ENCODE measurements around the gene ZFYVE1.

ZFYVE1 gene

DNA sequence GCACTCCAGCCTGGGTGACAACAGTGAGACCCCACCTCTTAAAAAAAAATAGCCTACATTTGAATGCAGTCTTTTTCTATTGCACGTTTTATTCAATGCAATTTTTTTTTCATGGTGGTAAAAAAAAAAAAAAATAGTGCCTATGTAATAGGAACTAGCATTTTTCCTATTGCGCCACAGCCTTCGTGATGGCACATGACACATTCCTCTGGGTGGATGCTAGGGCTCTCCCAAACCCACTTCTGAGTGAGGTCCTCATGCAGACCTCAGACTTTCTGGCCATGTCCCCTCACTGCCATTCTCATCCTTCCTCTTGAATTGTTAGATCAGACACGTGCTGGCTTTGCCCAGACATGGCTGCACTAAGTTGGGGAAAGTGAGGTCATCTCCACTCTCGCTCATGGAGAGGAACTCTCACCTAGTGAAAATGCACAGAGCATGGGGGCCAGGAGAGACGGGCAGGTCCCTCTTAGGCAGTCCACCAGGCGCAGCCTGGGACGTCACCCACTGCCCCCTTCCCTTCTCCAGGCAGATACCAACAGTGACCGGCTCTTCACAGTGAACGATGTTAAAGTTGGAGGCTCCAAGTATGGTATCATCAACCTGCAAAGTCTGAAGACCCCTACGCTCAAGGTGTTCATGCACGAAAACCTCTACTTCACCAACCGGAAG is 81.4 kb downstream of the ZFYVE1 start:
- no peak overlapping the region for H3K4me3 ChIP-seq (replicated peaks; ENCODE audit: low read depth, low read length)
- no peak for DNase-seq (ENCODE audit: extremely low read depth, low read depth)
- TF ChIP-seq, protein P1, sequence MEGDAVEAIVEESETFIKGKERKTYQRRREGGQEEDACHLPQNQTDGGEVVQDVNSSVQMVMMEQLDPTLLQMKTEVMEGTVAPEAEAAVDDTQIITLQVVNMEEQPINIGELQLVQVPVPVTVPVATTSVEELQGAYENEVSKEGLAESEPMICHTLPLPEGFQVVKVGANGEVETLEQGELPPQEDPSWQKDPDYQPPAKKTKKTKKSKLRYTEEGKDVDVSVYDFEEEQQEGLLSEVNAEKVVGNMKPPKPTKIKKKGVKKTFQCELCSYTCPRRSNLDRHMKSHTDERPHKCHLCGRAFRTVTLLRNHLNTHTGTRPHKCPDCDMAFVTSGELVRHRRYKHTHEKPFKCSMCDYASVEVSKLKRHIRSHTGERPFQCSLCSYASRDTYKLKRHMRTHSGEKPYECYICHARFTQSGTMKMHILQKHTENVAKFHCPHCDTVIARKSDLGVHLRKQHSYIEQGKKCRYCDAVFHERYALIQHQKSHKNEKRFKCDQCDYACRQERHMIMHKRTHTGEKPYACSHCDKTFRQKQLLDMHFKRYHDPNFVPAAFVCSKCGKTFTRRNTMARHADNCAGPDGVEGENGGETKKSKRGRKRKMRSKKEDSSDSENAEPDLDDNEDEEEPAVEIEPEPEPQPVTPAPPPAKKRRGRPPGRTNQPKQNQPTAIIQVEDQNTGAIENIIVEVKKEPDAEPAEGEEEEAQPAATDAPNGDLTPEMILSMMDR (IDR thresholded peaks at IDR 0.05; ENCODE audit: low read depth, low read length, missing control alignments), result no peak

DNA sequence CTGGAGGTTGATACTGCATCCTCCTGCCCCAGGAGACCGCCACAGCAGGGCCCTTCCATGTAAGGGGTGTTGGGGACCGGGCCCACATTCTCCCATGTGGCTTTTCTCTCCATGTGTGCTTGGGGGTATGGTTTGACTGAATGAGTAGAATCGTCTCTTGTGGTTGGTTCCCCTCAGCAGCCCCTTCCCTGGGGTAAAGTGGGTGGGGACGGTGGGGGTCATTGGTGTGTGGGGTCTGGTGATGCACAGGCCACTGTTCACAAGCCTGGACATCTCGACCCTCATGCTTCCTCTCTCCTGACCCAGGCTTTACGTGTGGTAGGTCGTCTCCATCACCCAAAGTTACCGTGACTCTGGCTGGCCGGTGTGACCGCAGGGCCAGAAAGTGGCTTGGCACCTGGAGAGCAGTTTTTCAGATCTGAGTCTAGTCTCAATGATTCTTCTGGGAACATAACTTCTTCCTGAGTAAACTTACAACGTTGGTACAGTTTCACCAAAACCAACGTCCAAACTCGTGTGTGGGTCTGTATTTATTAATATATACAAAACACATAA is 83.0 kb downstream of the ZFYVE1 start:
- no peak for DNase-seq (ENCODE audit: extremely low read depth, low read depth)
- TF ChIP-seq, protein P1 (IDR thresholded peaks at IDR 0.05; ENCODE audit: low read depth, low read length, missing control alignments), result no peak
- H3K4me3 ChIP-seq (replicated peaks; ENCODE audit: low read depth, low read length), result no peak overlapping the region

DNA sequence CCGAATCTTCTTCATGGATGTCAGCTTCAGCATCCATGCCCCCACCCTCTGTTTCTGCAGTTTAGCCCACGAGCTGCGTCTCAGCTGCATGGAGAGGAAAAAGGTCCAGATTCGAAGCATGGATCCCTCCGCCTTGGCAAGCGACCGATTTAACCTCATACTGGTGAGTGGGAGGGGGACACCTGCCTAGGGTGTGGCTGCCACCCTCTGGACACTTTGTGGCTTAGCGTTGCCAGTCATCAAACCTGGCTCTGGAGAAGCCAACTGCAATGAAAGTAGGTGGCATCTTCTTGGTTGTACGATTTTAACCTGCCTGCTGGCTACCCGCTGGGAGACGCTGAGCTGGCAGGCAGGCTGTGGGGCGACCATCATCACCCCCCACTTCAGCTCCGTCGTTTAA is 84.0 kb downstream of the ZFYVE1 start:
- TF ChIP-seq, protein P1 (IDR thresholded peaks at IDR 0.05; ENCODE audit: low read depth, low read length, missing control alignments), result no peak
- DNase-seq (ENCODE audit: extremely low read depth, low read depth), result no peak

DNA sequence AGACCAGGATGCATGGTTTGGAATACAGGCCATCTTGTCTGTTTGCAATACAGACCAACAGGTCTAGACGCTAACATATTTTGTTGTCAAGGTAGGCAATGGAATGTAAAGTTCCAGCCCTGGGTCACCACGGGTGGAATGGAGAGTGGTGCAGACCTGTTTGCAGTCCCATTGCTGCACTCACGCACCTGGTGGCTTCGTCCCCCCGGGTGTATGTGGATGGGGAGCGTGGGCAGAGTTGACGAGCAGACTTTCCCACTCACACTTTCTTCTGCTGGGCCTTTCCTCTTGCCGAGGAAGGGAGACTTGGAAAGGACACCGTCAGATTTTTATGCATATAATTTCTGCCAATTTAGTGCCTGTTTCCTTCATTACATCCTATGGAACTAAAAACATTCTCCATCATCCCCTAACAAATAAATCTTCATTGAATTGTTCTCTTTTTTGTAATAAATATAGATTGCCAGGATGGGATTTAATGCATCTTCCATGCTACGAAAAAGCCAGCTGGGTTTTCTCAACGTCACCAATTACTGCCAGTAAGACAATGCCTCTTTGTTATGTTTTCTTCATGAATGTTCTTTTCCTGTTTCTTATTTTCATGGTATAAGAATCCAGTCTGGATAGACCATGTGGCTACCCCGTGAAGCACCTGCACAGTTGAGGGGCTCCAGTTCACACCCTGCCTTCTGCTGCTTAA is 85.5 kb downstream of the ZFYVE1 start:
- DNase-seq (ENCODE audit: extremely low read depth, low read depth), result no peak
- H3K4me3 ChIP-seq (replicated peaks; ENCODE audit: low read depth, low read length), result no peak overlapping the region
- TF ChIP-seq, protein P1 (IDR thresholded peaks at IDR 0.05; ENCODE audit: low read depth, low read length, missing control alignments), result no peak

More for the DNA sequence above, 84.0 kb downstream of the ZFYVE1 start:
- H3K4me3 ChIP-seq (replicated peaks; ENCODE audit: low read depth, low read length), result no peak overlapping the region

DNA sequence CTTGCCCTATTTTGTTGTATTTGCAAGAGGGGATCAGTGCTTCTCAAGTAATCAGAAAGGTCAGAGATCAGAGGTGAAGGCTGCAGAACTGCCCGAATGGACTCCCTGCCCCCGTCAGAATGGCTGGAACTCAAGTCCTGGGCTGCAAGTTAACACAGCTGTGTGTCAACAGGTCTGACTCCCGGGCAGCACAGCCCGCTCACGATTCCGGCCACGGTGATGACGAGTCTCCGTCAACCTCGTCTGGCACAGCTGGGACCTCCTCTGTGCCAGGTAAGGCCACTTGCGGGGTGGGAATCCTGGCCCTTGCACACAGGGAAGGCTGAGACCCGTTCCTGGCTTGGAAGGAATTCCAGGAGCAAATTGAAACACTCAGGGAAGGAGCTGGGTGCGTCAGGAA is 87.3 kb downstream of the ZFYVE1 start:
- TF ChIP-seq, protein P1 (IDR thresholded peaks at IDR 0.05; ENCODE audit: low read depth, low read length, missing control alignments), result no peak
- no peak for DNase-seq (ENCODE audit: extremely low read depth, low read depth)
- no peak overlapping the region for H3K4me3 ChIP-seq (replicated peaks; ENCODE audit: low read depth, low read length)

DNA sequence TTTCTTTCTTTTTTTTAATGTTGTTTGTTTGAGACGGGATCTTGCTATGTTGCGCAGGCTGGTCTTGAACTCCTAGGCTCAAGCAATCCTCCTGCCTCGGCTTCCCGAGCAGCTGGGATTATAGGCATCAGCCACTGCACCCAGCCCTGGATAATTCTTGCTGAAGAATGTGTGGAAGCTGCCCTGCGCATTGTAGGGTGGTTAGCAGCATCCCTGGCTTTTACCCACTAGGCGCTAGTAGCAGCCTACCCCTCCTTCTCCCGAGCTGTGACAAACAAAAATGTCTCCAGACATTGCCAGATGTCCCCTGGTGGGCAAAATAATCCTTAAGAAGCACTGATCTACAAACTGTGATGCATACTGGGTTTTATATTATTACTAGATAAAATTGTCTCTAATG is 94.0 kb downstream of the ZFYVE1 start:
- TF ChIP-seq, protein P1 (IDR thresholded peaks at IDR 0.05; ENCODE audit: low read depth, low read length, missing control alignments), result no peak
- no peak for DNase-seq (ENCODE audit: extremely low read depth, low read depth)
- H3K4me3 ChIP-seq (replicated peaks; ENCODE audit: low read depth, low read length), result no peak overlapping the region

All from HFF-Myc (cell line).